Brain microvascular endothelial cell (primary cell): ENCODE results near the gene ARL11.

ENCODE experiments used
- DNase-seq: peaks from one replicate; pipeline ENCODE4 v3.0.0-alpha.2; 2020
- H3K27ac ChIP-seq: fragments of 250-450 bp; sonication (Bioruptor Pico); 2 replicates; pipeline ENCODE4 v1.5.1; 2020; ENCODE audit warnings: mild to moderate bottlenecking, moderate library complexity
- H3K27me3 ChIP-seq: fragments of 250-450 bp; sonication (Bioruptor Pico); replicated peaks from 2 replicates; pipeline ENCODE4 v1.5.1; 2020; ENCODE audit warnings: mild to moderate bottlenecking
- H3K36me3 ChIP-seq: fragments of 250-450 bp; sonication (Bioruptor Pico); replicated peaks from 2 replicates; pipeline ENCODE4 v1.5.1; 2020; ENCODE audit warnings: mild to moderate bottlenecking
- H3K4me3 ChIP-seq: 2 replicates; pipeline ENCODE4 v1.5.1; 2011; ENCODE audit warnings: low read depth, mild to moderate bottlenecking, control low read depth, low read length, moderate library complexity
- CTCF ChIP-seq: IDR thresholded peaks from 2 replicates; pipeline ENCODE4 v1.5.1; 2011; ENCODE audit warnings: low read depth, mild to moderate bottlenecking, moderate library complexity, low read length, control low read depth, inconsistent platforms; ENCODE audit errors: missing control alignments
- in situ Hi-C: cut with HindIII; loops from 2 replicates; pipeline ENCODE4 v1.10.0; 2017; ENCODE audit warnings: low sequenced_read_pairs, low pct_ligation_motif_present

ARL11 gene

GRCh38 chr13:49624229-49624628 lies 4.1 kb upstream of the ARL11 start:
- H3K27ac ChIP-seq, result no peak overlapping the region
- no peak for TF ChIP-seq CTCF
- no peak overlapping the region for H3K4me3 ChIP-seq
- DNase-seq, result no peak
- H3K27me3 ChIP-seq, result no peaks in the 10 kb centered on the region
- H3K36me3 ChIP-seq, result no peaks in the 10 kb centered on the region
- in situ Hi-C loops, result no loop called here

DNA sequence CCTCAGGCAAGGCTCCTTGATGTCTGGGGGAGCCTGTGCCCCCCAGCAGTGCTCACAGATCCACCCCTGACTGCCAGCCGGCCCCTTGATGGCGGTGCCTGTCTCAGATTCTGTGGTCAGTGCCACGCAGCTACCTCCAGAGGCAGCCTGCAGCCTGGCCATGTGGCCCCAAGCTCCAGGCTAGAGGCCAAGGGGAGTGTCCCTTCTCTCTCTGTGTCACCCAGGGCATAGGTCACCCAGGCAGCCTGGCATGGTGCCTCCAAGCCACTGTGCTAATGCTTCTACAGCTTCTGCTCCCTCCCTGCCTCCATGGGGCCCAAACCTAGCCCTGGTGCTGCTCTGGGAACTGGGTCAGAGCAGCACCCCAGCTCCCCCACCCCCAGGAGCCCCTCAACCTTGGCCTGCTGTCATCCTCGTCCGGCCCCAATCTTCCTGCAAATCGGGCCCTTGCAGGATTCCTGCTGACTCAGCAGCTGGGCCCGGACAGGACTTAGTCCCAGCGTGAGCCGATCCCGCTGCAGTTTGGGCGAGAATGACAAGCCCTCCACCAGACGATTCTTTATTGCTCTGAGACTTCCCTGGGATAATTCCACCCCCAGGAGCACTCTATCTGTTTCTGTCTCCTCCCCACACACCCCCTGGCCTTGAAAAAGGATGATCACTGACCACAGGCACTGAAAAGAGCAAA lies 2.8 kb upstream of the ARL11 start:
- Histone ChIP-seq H3K27me3 (no peaks in the 10 kb centered on the region), H3K36me3 (no peaks in the 10 kb centered on the region), H3K4me3 (no peak overlapping the region), H3K27ac (no peak overlapping the region)
- TF ChIP-seq CTCF, result no peak
- in situ Hi-C loops, result no loop called here
- peak; percentile 21 for DNase-seq

DNA sequence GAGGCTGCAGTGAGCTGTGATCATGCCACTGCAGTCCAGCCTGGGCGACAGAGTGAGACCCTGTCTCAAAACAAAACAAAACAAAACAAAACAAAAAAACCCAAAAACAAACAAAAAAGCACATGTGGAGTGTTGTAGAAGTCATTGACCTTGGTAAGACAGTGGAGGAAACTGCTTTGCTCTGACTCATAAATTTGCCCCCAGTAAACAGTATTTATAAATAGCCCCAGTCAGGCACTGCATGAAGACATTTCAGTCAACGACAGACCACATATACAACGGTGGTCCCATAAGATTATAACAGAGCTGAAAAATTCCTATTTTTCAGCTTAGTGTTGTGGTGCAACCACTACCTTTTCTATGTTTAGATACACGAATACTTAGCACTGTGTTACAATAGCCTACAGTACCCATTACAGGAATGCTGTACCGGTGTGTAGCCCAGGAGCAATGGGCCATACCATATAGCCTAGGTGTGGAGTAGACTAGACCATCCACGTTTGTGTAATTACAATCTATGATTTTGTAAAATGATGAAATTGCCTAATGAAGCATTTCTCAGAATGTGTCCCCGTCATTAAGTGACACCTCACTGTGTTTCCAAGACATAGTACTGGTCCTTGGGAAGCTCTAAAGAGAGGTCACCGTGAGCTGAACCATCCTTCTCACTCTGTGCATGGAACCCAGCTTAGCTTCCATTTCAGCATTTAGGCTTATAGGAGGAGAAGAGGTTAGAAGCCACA lies 1.1 kb downstream of the ARL11 start:
- in situ Hi-C loops, result no loop called here
- no peak for DNase-seq
- Histone ChIP-seq H3K36me3 (no peaks in the 10 kb centered on the region), H3K27me3 (no peaks in the 10 kb centered on the region), H3K4me3 (no peak overlapping the region), H3K27ac (no peak overlapping the region)
- TF ChIP-seq CTCF, result no peak

- H3K36me3 ChIP-seq, result no peaks in the 10 kb centered on the region
- H3K27ac ChIP-seq, result no peak overlapping the region
- no peaks in the 10 kb centered on the region for H3K27me3 ChIP-seq
- TF ChIP-seq CTCF, result no peak
- no peak overlapping the region for H3K4me3 ChIP-seq
- in situ Hi-C loops, result no loop called here
- no peak for DNase-seq
These were observed 1.6 kb downstream of the ARL11 start for GRCh38 chr13:49629947-49630346.

DNA sequence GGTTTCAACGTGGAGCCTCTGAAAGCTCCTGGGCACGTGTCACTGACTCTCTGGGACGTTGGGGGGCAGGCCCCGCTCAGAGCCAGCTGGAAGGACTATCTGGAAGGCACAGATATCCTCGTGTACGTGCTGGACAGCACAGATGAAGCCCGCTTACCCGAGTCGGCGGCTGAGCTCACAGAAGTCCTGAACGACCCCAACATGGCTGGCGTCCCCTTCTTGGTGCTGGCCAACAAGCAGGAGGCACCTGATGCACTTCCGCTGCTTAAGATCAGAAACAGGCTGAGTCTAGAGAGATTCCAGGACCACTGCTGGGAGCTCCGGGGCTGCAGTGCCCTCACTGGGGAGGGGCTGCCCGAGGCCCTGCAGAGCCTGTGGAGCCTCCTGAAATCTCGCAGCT lies 2.3 kb downstream of the ARL11 start:
- no peak for DNase-seq
- no peak overlapping the region for H3K27ac ChIP-seq
- no peak for TF ChIP-seq CTCF

More for the DNA sequence above, 2.3 kb downstream of the ARL11 start:
- H3K27me3 ChIP-seq, result no peaks in the 10 kb centered on the region
- in situ Hi-C loops, result no loop called here
- no peak overlapping the region for H3K4me3 ChIP-seq
- H3K36me3 ChIP-seq, result no peaks in the 10 kb centered on the region
